Activated T-cell treated with anti-CD3 and anti-CD28 coated beads, Interleukin-2, amount 50 U/mL, for 24 hours (primary cell): ENCODE data around the gene RIOX2.
A peak's percentile ranks its signal among the peaks of the same experiment; 100 is the strongest.

Experiments
- DNase-seq: peaks from one replicate; pipeline ENCODE4 v3.0.0-alpha.2; 2020
- H3K27ac Mint-ChIP-seq: 2 replicates; pipeline ENCODE4 v1.8.0; 2020; ENCODE audit warnings: mild to moderate bottlenecking, mixed read lengths
- H3K27me3 Mint-ChIP-seq: 2 replicates; pipeline ENCODE4 v1.8.0; 2020; ENCODE audit warnings: mixed read lengths
- H3K36me3 Mint-ChIP-seq: 2 replicates; pipeline ENCODE4 v1.8.0; 2020; ENCODE audit warnings: low read depth, mixed read lengths
- H3K4me1 Mint-ChIP-seq: 2 replicates; pipeline ENCODE4 v1.8.0; 2020; ENCODE audit warnings: low read depth, mixed read lengths
- H3K4me3 Mint-ChIP-seq: 2 replicates; pipeline ENCODE4 v1.8.0; 2020; ENCODE audit warnings: mild to moderate bottlenecking, moderate library complexity, mixed read lengths
- H3K9me3 Mint-ChIP-seq: 2 replicates; pipeline ENCODE4 v1.8.0; 2020; ENCODE audit warnings: mixed read lengths

The RIOX2 gene

DNA sequence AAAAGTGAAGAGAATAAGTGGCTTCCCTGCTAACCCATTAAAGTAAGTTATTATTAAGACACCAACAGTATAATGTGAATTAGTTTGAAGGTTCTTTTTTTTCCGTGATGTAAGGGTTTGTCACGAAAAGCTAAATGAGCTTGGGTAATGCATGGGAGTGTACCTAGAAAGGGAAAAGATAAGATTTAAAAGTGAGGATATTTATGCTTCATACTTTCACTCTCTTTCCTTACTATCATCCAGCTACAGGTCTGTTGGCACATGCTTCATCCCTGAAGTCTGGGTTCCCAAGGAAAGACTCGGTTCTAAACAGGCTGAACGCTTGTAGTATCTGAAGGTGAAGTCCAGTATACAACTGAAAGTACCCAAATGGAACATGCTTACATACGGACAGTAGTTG, 26.9 kb upstream of the RIOX2 start:
- Mint-ChIP-seq H3K4me1 (peaks cover 8% of the 10 kb centered on the region), H3K9me3 (no peaks in the 10 kb centered on the region), H3K27me3 (no peaks in the 10 kb centered on the region), H3K4me3 (no peak overlapping the region), H3K27ac (no peak overlapping the region), H3K36me3 (no peaks in the 10 kb centered on the region)
- no peak for DNase-seq

- no peak overlapping the region for H3K4me3 Mint-ChIP-seq
- H3K4me1 Mint-ChIP-seq = peaks cover 2% of the 10 kb centered on the region
- DNase-seq = no peak
- H3K27me3 Mint-ChIP-seq = no peaks in the 10 kb centered on the region
- no peak overlapping the region for H3K27ac Mint-ChIP-seq
- no peaks in the 10 kb centered on the region for H3K9me3 Mint-ChIP-seq
- no peaks in the 10 kb centered on the region for H3K36me3 Mint-ChIP-seq
Measured at GRCh38 chr3:97996988-97997387, 24.8 kb upstream of the RIOX2 start.

- Mint-ChIP-seq H3K27me3 (no peaks in the 10 kb centered on the region), H3K4me1 (peaks cover 22% of the 10 kb centered on the region), H3K9me3 (no peaks in the 10 kb centered on the region), H3K4me3 (no peak overlapping the region), H3K27ac (no peak overlapping the region), H3K36me3 (no peaks in the 10 kb centered on the region)
- DNase-seq = no peak
Measured at GRCh38 chr3:97994328-97994945, 22.2 kb upstream of the RIOX2 start.

GRCh38 chr3:97993526-97993925, 21.3 kb upstream of the RIOX2 start:
- no peak overlapping the region for H3K4me3 Mint-ChIP-seq
- no peaks in the 10 kb centered on the region for H3K27me3 Mint-ChIP-seq
- no peaks in the 10 kb centered on the region for H3K9me3 Mint-ChIP-seq
- no peak for DNase-seq
- H3K4me1 Mint-ChIP-seq = peaks cover 22% of the 10 kb centered on the region
- no peaks in the 10 kb centered on the region for H3K36me3 Mint-ChIP-seq
- H3K27ac Mint-ChIP-seq = no peak overlapping the region

- H3K27ac Mint-ChIP-seq = no peak overlapping the region
Measured at GRCh38 chr3:97992547-97993173, 20.4 kb upstream of the RIOX2 start.

DNA sequence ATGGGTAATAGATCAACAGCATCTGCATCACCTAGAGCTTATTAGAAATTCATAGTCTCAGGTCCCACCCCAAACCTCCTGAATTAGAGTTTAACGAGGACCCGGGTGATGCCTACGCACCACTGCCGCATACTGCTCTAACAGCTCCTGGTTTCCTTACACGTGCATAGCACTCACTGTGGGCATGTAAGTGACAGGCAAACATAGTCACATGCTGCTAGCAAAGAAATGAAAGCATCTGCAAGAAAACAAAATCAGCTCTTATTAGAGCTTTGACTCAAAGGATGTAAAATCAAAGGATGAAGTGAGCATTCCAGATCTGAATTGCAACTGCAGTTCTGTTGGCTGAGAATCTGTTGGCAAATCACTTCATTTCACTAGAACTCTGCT, 19.1 kb upstream of the RIOX2 start:
- DNase-seq = no peak
- Mint-ChIP-seq H3K9me3 (no peaks in the 10 kb centered on the region), H3K27me3 (no peaks in the 10 kb centered on the region), H3K36me3 (no peaks in the 10 kb centered on the region), H3K4me1 (peaks cover 22% of the 10 kb centered on the region), H3K27ac (peak overlapping the region; percentile 64), H3K4me3 (peak overlapping the region; percentile 26)

More at GRCh38 chr3:97992547-97993173, 20.4 kb upstream of the RIOX2 start:
- Mint-ChIP-seq H3K27me3 (no peaks in the 10 kb centered on the region), H3K4me3 (no peak overlapping the region), H3K4me1 (peaks cover 22% of the 10 kb centered on the region), H3K36me3 (no peaks in the 10 kb centered on the region), H3K9me3 (no peaks in the 10 kb centered on the region)
- no peak for DNase-seq

- no peaks in the 10 kb centered on the region for H3K9me3 Mint-ChIP-seq
- DNase-seq = no peak
- H3K27ac Mint-ChIP-seq = peak overlapping the region; percentile 64
- peaks cover 22% of the 10 kb centered on the region for H3K4me1 Mint-ChIP-seq
- H3K27me3 Mint-ChIP-seq = no peaks in the 10 kb centered on the region
- H3K4me3 Mint-ChIP-seq = peak overlapping the region; percentile 26
- H3K36me3 Mint-ChIP-seq = no peaks in the 10 kb centered on the region
Measured at GRCh38 chr3:97990624-97991292, 18.5 kb upstream of the RIOX2 start.

GRCh38 chr3:97988784-97989568, 16.7 kb upstream of the RIOX2 start:
- no peaks in the 10 kb centered on the region for H3K36me3 Mint-ChIP-seq
- H3K4me3 Mint-ChIP-seq = no peak overlapping the region
- no peak for DNase-seq
- no peak overlapping the region for H3K27ac Mint-ChIP-seq
- H3K9me3 Mint-ChIP-seq = no peaks in the 10 kb centered on the region
- H3K27me3 Mint-ChIP-seq = no peaks in the 10 kb centered on the region
- H3K4me1 Mint-ChIP-seq = peaks cover 22% of the 10 kb centered on the region

- DNase-seq = no peak
- Mint-ChIP-seq H3K36me3 (no peaks in the 10 kb centered on the region), H3K4me3 (no peak overlapping the region), H3K4me1 (peaks cover 32% of the 10 kb centered on the region), H3K27ac (no peak overlapping the region), H3K27me3 (no peaks in the 10 kb centered on the region), H3K9me3 (no peaks in the 10 kb centered on the region)
Measured at GRCh38 chr3:97987306-97987705, 15.1 kb upstream of the RIOX2 start.

- H3K27ac Mint-ChIP-seq = no peak overlapping the region
- H3K9me3 Mint-ChIP-seq = no peaks in the 10 kb centered on the region
- DNase-seq = no peak
- H3K4me1 Mint-ChIP-seq = peaks cover 25% of the 10 kb centered on the region
- H3K36me3 Mint-ChIP-seq = no peaks in the 10 kb centered on the region
- no peaks in the 10 kb centered on the region for H3K27me3 Mint-ChIP-seq
- H3K4me3 Mint-ChIP-seq = no peak overlapping the region
Measured at GRCh38 chr3:97983933-97984491, 11.8 kb upstream of the RIOX2 start.

DNA sequence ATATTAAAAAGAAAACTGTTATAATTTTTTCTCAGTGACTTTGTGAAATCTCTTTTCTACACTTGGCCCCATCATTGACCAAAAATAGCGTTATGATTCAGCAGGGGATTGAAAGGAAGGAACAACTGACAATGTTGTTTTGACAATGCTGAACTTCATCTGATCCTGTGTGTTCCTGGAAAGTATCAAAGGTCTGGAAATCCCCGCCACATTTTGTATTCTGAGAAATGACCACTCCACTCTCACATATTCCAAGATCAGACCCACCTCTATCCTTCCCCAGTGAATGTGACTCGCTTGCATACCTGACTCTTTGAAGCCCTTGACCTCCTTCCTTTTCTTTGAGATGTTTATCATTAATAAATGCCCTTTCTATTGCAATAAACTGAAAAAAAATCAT, 9.7 kb upstream of the RIOX2 start:
- DNase-seq = no peak
- peak overlapping the region; percentile 70 for H3K27ac Mint-ChIP-seq

DNA sequence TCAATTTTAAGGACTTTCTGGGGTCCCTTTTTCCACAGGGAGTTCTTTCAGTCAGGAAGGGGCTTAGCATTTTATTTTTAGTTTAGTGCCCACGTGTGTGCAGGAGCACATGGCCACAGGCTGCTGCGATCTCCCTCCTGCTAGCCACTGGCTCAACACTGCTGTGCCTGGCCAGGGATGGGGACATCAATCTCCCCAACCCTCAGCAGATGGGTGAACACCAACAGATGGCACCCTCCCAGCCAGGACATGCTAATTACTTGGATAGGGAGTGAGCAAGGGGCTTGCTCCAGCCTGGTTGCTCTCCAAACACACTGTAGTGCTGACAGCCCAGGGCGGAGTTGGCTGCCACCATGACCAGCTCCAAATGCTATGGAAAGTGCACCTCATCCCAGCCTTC, 7.4 kb upstream of the RIOX2 start:
- H3K4me1 Mint-ChIP-seq = peaks cover 31% of the 10 kb centered on the region
- no peak overlapping the region for H3K27ac Mint-ChIP-seq
- no peaks in the 10 kb centered on the region for H3K9me3 Mint-ChIP-seq
- H3K4me3 Mint-ChIP-seq = no peak overlapping the region
- no peaks in the 10 kb centered on the region for H3K36me3 Mint-ChIP-seq
- no peak for DNase-seq
- no peaks in the 10 kb centered on the region for H3K27me3 Mint-ChIP-seq

More for the DNA sequence above, 9.7 kb upstream of the RIOX2 start:
- no peaks in the 10 kb centered on the region for H3K36me3 Mint-ChIP-seq
- H3K4me3 Mint-ChIP-seq = peak overlapping the region; percentile 2
- peaks cover 25% of the 10 kb centered on the region for H3K4me1 Mint-ChIP-seq
- H3K9me3 Mint-ChIP-seq = no peaks in the 10 kb centered on the region
- no peaks in the 10 kb centered on the region for H3K27me3 Mint-ChIP-seq

DNA sequence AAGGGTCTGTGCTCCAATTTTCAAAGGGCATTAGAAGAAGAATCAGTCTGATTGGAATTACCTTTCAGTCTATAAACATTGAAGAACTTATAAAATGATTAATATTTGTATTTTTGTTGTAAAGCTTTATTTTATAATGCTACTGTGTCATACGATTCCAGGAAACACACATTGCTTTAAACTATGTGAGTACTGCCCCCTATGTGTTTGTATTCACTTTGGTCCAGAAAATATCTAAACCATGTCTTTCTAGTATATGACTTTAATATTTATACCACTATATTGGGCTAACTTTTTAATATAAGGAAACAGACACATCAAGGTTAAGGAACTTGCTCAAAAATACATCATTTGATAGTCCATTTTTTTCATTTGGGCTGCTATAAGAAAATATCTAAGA, 3.2 kb upstream of the RIOX2 start:
- peaks cover 28% of the 10 kb centered on the region for H3K4me1 Mint-ChIP-seq
- no peak for DNase-seq
- peaks cover 15% of the 10 kb centered on the region for H3K36me3 Mint-ChIP-seq
- H3K9me3 Mint-ChIP-seq = no peaks in the 10 kb centered on the region
- no peak overlapping the region for H3K27ac Mint-ChIP-seq
- no peak overlapping the region for H3K4me3 Mint-ChIP-seq
- no peaks in the 10 kb centered on the region for H3K27me3 Mint-ChIP-seq

DNA sequence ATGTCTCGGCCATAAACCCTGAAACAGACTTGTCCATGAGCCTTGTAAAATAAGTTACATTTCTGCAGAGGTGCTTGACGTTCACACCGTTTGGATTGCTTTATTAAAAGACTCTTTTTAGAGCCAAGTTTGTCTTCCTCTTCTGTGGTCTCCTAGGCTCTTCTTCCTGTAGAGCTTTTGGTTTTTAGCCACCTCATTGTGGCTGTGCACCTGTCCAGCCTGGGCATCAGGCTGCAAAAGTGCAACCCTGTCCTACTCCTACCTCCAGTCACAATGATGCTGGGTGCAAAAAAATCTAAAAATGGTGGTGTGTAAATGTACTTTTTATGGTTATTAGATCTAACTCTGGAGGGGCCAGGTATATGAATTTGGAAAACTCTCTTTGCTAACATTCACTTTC, 2.8 kb upstream of the RIOX2 start:
- Mint-ChIP-seq H3K27ac (no peak overlapping the region), H3K27me3 (no peaks in the 10 kb centered on the region), H3K36me3 (peaks cover 17% of the 10 kb centered on the region), H3K4me1 (peaks cover 33% of the 10 kb centered on the region), H3K4me3 (no peak overlapping the region), H3K9me3 (no peaks in the 10 kb centered on the region)
- no peak for DNase-seq
